Fibroblast of skin of abdomen (primary cell): ENCODE results near the gene GNAZ.

Experiments
- DNase-seq: peaks from one replicate; pipeline ENCODE4 v3.0.0-alpha.2; 2013

Gene GNAZ

GRCh38 chr22:23140385-23140784, 70.1 kb downstream of the GNAZ start:
- DNase-seq: no peak

- no peak for DNase-seq
Observed at GRCh38 chr22:23142546-23143105, 72.3 kb downstream of the GNAZ start.

GRCh38 chr22:23143119-23143518, 72.8 kb downstream of the GNAZ start:
- no peak for DNase-seq

GRCh38 chr22:23144432-23144831, 74.1 kb downstream of the GNAZ start:
- DNase-seq: no peak

GRCh38 chr22:23144932-23145877, 74.9 kb downstream of the GNAZ start, which contains the start of gene RAB36:
RAB36 (plus strand) TSS chr22:23145477; CDS start chr22:23146617, 1,140 bp downstream.
- DNase-seq: peak; percentile 97

GRCh38 chr22:23145878-23146470, 75.7 kb downstream of the GNAZ start:
- DNase-seq: no peak

GRCh38 chr22:23146478-23147205, 76.3 kb downstream of the GNAZ start:
- DNase-seq: no peak

- DNase-seq: no peak
Observed at GRCh38 chr22:23147617-23148387, 77.5 kb downstream of the GNAZ start.

- DNase-seq: no peak
Observed at GRCh38 chr22:23149743-23150238, 79.5 kb downstream of the GNAZ start.

- no peak for DNase-seq
Observed at GRCh38 chr22:23150762-23151161, 80.4 kb downstream of the GNAZ start.

GRCh38 chr22:23151827-23152226, 81.5 kb downstream of the GNAZ start:
- DNase-seq: no peak

GRCh38 chr22:23152238-23153114, 82.2 kb downstream of the GNAZ start:
- DNase-seq: no peak

GRCh38 chr22:23153994-23154393, 83.7 kb downstream of the GNAZ start:
- DNase-seq: no peak

- DNase-seq: no peak
Observed at GRCh38 chr22:23154461-23154860, 84.1 kb downstream of the GNAZ start.

GRCh38 chr22:23155143-23155542, 84.8 kb downstream of the GNAZ start:
- DNase-seq: no peak

- no peak for DNase-seq
Observed at GRCh38 chr22:23155831-23156230, 85.5 kb downstream of the GNAZ start.

- DNase-seq: no peak
Observed at GRCh38 chr22:23156286-23156685, 86.0 kb downstream of the GNAZ start.

- no peak for DNase-seq
Observed at GRCh38 chr22:23157560-23158515, 87.5 kb downstream of the GNAZ start.

GRCh38 chr22:23158516-23159290, 88.4 kb downstream of the GNAZ start:
- no peak for DNase-seq
